Measurements from ENCODE around the gene LYSMD1.

LYSMD1 gene

DNA sequence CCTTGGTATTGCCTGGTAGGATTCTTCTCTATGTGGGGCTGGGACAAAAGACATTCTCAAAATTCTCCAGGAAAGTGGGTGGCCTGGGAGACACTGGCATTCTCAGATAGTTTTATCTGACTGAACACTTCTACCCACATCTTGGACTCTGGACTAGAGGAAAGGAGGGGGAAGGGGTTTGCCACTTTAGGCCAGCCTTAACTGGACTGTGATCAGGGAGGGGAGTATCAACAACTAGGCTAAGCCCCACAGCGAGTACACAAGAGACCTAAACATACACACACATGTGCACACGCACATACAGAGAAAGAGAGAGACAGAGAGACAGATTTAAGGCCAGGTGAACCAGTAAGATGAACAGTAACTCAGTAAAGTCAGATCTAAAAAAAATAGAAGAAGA lies 18.0 kb downstream of the LYSMD1 start (continued):
- TF ChIP-seq, protein P1, sequence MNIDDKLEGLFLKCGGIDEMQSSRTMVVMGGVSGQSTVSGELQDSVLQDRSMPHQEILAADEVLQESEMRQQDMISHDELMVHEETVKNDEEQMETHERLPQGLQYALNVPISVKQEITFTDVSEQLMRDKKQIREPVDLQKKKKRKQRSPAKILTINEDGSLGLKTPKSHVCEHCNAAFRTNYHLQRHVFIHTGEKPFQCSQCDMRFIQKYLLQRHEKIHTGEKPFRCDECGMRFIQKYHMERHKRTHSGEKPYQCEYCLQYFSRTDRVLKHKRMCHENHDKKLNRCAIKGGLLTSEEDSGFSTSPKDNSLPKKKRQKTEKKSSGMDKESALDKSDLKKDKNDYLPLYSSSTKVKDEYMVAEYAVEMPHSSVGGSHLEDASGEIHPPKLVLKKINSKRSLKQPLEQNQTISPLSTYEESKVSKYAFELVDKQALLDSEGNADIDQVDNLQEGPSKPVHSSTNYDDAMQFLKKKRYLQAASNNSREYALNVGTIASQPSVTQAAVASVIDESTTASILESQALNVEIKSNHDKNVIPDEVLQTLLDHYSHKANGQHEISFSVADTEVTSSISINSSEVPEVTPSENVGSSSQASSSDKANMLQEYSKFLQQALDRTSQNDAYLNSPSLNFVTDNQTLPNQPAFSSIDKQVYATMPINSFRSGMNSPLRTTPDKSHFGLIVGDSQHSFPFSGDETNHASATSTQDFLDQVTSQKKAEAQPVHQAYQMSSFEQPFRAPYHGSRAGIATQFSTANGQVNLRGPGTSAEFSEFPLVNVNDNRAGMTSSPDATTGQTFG (tag by site-specific recombination; IDR thresholded peaks at IDR 0.05; ENCODE audit: borderline replicate concordance): no peak
- TF ChIP-seq, protein P2, sequence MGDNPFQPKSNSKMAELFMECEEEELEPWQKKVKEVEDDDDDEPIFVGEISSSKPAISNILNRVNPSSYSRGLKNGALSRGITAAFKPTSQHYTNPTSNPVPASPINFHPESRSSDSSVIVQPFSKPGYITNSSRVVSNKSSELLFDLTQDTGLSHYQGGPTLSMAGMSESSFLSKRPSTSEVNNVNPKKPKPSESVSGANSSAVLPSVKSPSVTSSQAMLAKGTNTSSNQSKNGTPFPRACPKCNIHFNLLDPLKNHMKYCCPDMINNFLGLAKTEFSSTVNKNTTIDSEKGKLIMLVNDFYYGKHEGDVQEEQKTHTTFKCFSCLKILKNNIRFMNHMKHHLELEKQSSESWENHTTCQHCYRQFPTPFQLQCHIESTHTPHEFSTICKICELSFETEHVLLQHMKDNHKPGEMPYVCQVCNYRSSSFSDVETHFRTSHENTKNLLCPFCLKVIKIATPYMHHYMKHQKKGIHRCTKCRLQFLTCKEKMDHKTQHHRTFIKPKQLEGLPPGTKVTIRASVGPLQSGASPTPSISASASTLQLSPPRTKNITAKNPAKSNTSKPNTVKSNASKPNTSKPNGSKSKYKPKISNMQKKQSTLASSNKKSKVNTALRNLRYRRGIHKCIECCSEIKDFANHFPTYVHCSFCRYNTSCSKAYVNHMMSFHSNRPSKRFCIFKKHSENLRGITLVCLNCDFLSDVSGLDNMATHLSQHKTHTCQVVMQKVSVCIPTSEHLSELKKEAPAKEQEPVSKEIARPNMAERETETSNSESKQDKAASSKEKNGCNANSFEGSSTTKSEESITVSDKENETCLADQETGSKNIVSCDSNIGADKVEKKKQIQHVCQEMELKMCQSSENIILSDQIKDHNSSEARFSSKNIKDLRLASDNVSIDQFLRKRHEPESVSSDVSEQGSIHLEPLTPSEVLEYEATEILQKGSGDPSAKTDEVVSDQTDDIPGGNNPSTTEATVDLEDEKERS (tag by site-specific recombination; IDR thresholded peaks at IDR 0.05): no peak
- no peak for TF ChIP-seq ZSCAN23 (tag by site-specific recombination; IDR thresholded peaks at IDR 0.05)
- no peak for TF ChIP-seq ZNF404 (tag by site-specific recombination; IDR thresholded peaks at IDR 0.05)
- TF ChIP-seq YY1 (tag by site-specific recombination; IDR thresholded peaks at IDR 0.05): no peak
- no peak for TF ChIP-seq ZNF146 (tag by site-specific recombination; IDR thresholded peaks at IDR 0.05)
- no peak for TF ChIP-seq ZNF677 (tag by site-specific recombination; IDR thresholded peaks at IDR 0.05)

DNA sequence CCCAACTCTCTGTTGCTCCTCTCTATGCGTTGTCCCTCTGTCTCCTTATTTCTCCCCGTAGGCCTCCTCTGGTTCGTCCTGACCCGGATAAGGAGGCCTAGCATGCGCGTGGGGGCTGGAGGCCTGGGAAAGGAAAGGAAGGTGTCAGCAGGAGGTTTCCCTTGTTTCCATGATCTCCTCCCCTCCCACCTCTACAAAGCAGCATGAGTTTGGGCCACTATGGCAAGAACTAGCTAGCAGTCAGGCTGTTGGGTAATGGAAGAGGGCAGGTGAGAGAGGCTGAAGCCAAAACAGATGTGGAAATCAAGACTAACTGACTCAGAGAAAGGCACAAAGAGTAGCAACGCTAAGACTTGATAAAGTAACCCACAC lies 18.6 kb downstream of the LYSMD1 start:
- Histone ChIP-seq H3K9me3 (ENCODE audit: control insufficient read depth, insufficient read depth, low read depth, low read length) (no peaks in the 10 kb centered on the region), H3K27ac (ENCODE audit: extremely low read depth, low read depth, low read length) (no peak overlapping the region; the same call in 1 of the 2 replicates), H3K4me3 (ENCODE audit: low read depth, low read length) (peak overlapping the region; percentile 19; the same call in 1 of the 2 replicates), H3K36me3 (ENCODE audit: control insufficient read depth in 2 of 2, insufficient read depth in 1 of 2, low read length in 2 of 2) (peaks cover 0 to 5% of the 10 kb centered on the region in 2 experiments; a peak in 1 of 3 replicates), H3K4me1 (ENCODE audit: control insufficient read depth, insufficient read depth, low read length) (peaks cover 3% of the 10 kb centered on the region; the same call in 1 of the 2 replicates)
- ChIA-PET CTCF (interaction anchor here (1.6 kb wide), 1 partner anchor 47 kb away, joined by 7 read pairs; no protein-coding TSS in a partner anchor), POLR2A (no interaction called here)
- no peak for TF ChIP-seq KLF9 (tag by site-specific recombination; IDR thresholded peaks at IDR 0.05; ENCODE audit: low read depth)
- TF ChIP-seq ZFP69B (tag by site-specific recombination; IDR thresholded peaks at IDR 0.05): no peak
- no peak for TF ChIP-seq HOXA7 (CRISPR knock-in tag; IDR thresholded peaks at IDR 0.05; ENCODE audit: borderline replicate concordance)
- TF ChIP-seq MEIS1 (CRISPR knock-in tag; IDR thresholded peaks at IDR 0.05; ENCODE audit: borderline replicate concordance): no peak
- no peak for TF ChIP-seq SCRT2 (tag by site-specific recombination; IDR thresholded peaks at IDR 0.05)
- TF ChIP-seq ZNF391 (tag by site-specific recombination; IDR thresholded peaks at IDR 0.05; ENCODE audit: borderline replicate concordance, low read depth): no peak
- TF ChIP-seq ZNF2 (tag by site-specific recombination; IDR thresholded peaks at IDR 0.05): 0 out of 2 replicates have a peak, but pooled peaks have one; percentile 5
- TF ChIP-seq ZNF202 (tag by site-specific recombination; IDR thresholded peaks at IDR 0.05; ENCODE audit: borderline replicate concordance): no peak
- TF ChIP-seq ZBTB1 (tag by site-specific recombination; IDR thresholded peaks at IDR 0.05): no peak
- TF ChIP-seq, protein P3, sequence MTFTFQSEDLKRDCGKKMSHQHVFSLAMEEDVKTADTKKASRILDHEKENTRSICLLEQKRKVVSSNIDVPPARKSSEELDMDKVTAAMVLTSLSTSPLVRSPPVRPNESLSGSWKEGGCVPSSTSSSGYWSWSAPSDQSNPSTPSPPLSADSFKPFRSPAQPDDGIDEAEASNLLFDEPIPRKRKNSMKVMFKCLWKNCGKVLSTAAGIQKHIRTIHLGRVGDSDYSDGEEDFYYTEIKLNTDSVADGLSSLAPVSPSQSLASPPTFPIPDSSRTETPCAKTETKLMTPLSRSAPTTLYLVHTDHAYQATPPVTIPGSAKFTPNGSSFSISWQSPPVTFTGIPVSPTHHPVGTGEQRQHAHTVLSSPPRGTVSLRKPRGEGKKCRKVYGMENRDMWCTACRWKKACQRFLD (tag by site-specific recombination; IDR thresholded peaks at IDR 0.05): no peak
- TF ChIP-seq, protein P4, sequence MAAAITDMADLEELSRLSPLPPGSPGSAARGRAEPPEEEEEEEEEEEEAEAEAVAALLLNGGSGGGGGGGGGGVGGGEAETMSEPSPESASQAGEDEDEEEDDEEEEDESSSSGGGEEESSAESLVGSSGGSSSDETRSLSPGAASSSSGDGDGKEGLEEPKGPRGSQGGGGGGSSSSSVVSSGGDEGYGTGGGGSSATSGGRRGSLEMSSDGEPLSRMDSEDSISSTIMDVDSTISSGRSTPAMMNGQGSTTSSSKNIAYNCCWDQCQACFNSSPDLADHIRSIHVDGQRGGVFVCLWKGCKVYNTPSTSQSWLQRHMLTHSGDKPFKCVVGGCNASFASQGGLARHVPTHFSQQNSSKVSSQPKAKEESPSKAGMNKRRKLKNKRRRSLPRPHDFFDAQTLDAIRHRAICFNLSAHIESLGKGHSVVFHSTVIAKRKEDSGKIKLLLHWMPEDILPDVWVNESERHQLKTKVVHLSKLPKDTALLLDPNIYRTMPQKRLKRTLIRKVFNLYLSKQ (tag by site-specific recombination; IDR thresholded peaks at IDR 0.05; ENCODE audit: borderline replicate concordance): no peak
- no peak for TF ChIP-seq ZBTB48 (tag by site-specific recombination; IDR thresholded peaks at IDR 0.05)
- no peak for TF ChIP-seq ZNF514 (tag by site-specific recombination; IDR thresholded peaks at IDR 0.05)
- no peak for TF ChIP-seq ZNF548 (tag by site-specific recombination; IDR thresholded peaks at IDR 0.05)
- no peak for TF ChIP-seq ZNF19 (tag by site-specific recombination; IDR thresholded peaks at IDR 0.05; ENCODE audit: low read depth)
- no peak for TF ChIP-seq ZNF174 (tag by site-specific recombination; IDR thresholded peaks at IDR 0.05)
- peak; percentile 43; the same call in 1 of the 2 replicates for TF ChIP-seq ZFHX2 (tag by site-specific recombination; conservative IDR thresholded peaks at IDR 0.05)
- no peak for TF ChIP-seq ZNF37A (tag by site-specific recombination; IDR thresholded peaks at IDR 0.05)
- no peak for TF ChIP-seq ZNF221 (tag by site-specific recombination; IDR thresholded peaks at IDR 0.05; ENCODE audit: borderline replicate concordance)
- no peak for TF ChIP-seq SP3 (tag by site-specific recombination; IDR thresholded peaks at IDR 0.05)
- no peak for TF ChIP-seq GFI1B (tag by site-specific recombination; IDR thresholded peaks at IDR 0.05)
- TF ChIP-seq IKZF3 (tag by site-specific recombination; IDR thresholded peaks at IDR 0.05): 0 out of 2 replicates have a peak, but pooled peaks have one; percentile 8
- TF ChIP-seq FEZF1 (tag by site-specific recombination; IDR thresholded peaks at IDR 0.05): no peak
- no peak for TF ChIP-seq ZNF701 (tag by site-specific recombination; IDR thresholded peaks at IDR 0.05)
- no peak for TF ChIP-seq GLI4 (tag by site-specific recombination; IDR thresholded peaks at IDR 0.05)
